ENCODE results near the gene TTC33.

The TTC33 gene

DNA sequence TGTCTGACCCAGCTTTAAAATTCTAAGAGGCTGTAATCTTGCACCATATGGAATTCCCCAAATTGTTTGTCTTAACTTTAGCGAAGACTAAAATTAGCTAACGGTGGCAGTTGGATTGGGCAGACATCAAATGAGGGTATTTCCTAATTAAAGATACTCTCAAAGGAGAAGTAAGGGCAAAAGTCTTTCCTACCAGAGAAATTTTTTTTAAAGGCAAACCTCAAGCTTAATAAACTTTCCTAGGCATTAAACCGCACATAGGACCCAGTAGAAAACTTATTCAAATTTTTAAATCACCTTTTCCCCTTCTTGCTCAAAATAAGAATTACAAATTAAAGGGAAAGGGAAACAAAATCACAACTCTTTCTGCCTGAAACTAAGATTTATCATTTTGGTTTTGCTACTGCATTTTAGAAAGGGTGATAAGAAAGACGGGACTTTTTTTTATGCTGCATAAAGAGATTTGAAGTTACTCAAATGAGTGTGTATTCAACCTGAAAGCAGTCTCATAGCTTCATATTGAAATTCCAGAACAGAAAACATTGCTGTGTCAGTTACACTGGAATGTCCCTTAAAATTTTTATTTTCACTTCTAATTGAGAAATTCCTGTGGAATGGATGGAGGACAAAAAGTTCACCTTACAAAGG lies 265.2 kb downstream of the TTC33 start:
- Histone ChIP-seq H3K4me3 (IDR thresholded peaks at IDR 0.05; ENCODE audit: insufficient read depth, low read depth, low read length) (no peak overlapping the region), H3K36me3 (ENCODE audit: insufficient read depth) (no peaks in the 10 kb centered on the region), H3K27ac (peak overlapping the region; percentile 69), H3K27me3 (ENCODE audit: insufficient read depth, low read depth) (no peaks in the 10 kb centered on the region), H3K9ac (peak overlapping the region; percentile 22; the same call in 1 of the 2 replicates), H3K4me1 (ENCODE audit: low read depth, poor library complexity, severe bottlenecking) (peaks cover 72% of the 10 kb centered on the region), H3K4me2 (peak overlapping the region; percentile 69), H4K20me1 (ENCODE audit: insufficient read depth) (no peaks in the 10 kb centered on the region), H3K79me2 (ENCODE audit: insufficient read depth, low read depth) (no peaks in the 10 kb centered on the region), H2AFZ (ENCODE audit: low read depth) (0 out of 2 replicates have a peak overlapping the region, but pooled peaks have one; percentile 18)
- TF ChIP-seq, protein P1, sequence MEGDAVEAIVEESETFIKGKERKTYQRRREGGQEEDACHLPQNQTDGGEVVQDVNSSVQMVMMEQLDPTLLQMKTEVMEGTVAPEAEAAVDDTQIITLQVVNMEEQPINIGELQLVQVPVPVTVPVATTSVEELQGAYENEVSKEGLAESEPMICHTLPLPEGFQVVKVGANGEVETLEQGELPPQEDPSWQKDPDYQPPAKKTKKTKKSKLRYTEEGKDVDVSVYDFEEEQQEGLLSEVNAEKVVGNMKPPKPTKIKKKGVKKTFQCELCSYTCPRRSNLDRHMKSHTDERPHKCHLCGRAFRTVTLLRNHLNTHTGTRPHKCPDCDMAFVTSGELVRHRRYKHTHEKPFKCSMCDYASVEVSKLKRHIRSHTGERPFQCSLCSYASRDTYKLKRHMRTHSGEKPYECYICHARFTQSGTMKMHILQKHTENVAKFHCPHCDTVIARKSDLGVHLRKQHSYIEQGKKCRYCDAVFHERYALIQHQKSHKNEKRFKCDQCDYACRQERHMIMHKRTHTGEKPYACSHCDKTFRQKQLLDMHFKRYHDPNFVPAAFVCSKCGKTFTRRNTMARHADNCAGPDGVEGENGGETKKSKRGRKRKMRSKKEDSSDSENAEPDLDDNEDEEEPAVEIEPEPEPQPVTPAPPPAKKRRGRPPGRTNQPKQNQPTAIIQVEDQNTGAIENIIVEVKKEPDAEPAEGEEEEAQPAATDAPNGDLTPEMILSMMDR (conservative IDR thresholded peaks at IDR 0.05; ENCODE audit: low read depth, low read length) = no peak

DNA sequence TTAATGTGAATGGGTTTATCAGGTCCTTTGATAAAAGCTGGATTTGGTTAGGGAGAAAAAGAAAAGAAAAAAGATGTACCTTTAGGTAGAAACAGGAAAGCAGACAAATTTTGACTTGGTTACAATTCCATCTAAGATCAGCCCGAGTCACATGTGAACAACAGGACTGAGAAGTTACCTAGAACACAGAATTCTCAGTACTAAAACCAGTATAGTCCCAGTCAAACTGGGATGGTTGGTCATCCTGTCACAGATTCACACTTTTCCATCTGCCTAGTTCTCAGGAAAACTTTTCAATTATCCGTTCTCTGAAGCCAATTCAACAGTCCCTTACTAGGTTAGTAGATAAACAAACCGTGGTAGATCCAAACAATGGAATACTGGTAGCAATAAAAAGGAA lies 266.3 kb downstream of the TTC33 start:
- Histone ChIP-seq H3K9ac (no peak overlapping the region), H3K4me1 (ENCODE audit: low read depth, poor library complexity, severe bottlenecking) (peaks cover 84% of the 10 kb centered on the region), H3K36me3 (ENCODE audit: insufficient read depth) (no peaks in the 10 kb centered on the region), H3K27ac (peak overlapping the region; percentile 69; the same call in 1 of the 2 replicates), H2AFZ (ENCODE audit: low read depth) (no peak overlapping the region), H3K27me3 (ENCODE audit: insufficient read depth, low read depth) (no peaks in the 10 kb centered on the region), H3K4me3 (IDR thresholded peaks at IDR 0.05; ENCODE audit: insufficient read depth, low read depth, low read length) (no peak overlapping the region), H3K79me2 (ENCODE audit: insufficient read depth, low read depth) (no peaks in the 10 kb centered on the region), H3K4me2 (peak overlapping the region; percentile 69; the same call in 1 of the 2 replicates), H4K20me1 (ENCODE audit: insufficient read depth) (no peaks in the 10 kb centered on the region)
- TF ChIP-seq, protein P1 (conservative IDR thresholded peaks at IDR 0.05; ENCODE audit: low read depth, low read length) = no peak

DNA sequence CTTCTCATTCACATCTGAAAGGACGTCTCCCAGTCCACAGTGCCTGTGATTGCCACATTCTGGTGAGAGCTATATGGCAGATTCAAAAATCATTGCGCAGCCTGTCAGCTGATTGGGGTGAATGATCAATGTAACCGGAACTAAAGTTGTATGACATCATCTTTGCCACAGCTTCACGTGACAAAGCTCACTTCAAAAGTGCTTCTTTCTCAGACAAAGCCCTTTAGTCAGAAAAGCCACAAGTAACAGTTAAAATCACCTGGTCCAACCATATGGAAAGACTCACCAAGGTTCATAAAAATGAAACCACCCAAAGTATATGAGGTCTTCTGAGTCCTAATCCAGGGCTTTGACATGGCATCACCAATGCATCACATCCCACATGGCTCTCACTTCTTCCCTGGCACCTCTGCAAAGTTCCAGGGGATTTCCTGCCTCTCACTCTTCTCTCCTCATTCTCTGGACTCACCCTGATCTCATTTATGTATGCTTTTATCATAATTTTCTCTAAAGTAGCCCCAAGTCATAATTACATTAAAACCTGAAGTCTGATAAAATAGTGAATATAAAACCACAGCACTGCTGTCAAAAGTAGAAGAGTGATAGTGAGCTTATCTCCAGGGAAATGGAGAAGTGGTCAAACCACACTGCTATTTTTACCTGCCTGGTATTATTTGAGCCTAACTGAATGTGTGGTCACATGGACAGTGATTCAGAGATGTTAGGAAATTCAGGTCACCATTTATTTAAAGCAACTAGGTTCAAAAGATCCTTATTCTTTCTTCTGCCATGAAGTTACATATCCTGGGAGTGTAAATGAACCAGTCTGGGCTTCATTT lies 269.1 kb downstream of the TTC33 start:
- no peak overlapping the region for H3K4me3 ChIP-seq (IDR thresholded peaks at IDR 0.05; ENCODE audit: insufficient read depth, low read depth, low read length)
- H4K20me1 ChIP-seq (ENCODE audit: insufficient read depth) = no peaks in the 10 kb centered on the region
- H3K4me1 ChIP-seq (ENCODE audit: low read depth, poor library complexity, severe bottlenecking) = peaks cover 88% of the 10 kb centered on the region
- H3K36me3 ChIP-seq (ENCODE audit: insufficient read depth) = no peaks in the 10 kb centered on the region
- H3K4me2 ChIP-seq = peak overlapping the region; percentile 56
- no peaks in the 10 kb centered on the region for H3K27me3 ChIP-seq (ENCODE audit: insufficient read depth, low read depth)
- peak overlapping the region; percentile 29; the same call in 1 of the 2 replicates for H3K27ac ChIP-seq
- TF ChIP-seq, protein P1 (conservative IDR thresholded peaks at IDR 0.05; ENCODE audit: low read depth, low read length) = no peak
- no peak overlapping the region for H3K9ac ChIP-seq
- no peaks in the 10 kb centered on the region for H3K79me2 ChIP-seq (ENCODE audit: insufficient read depth, low read depth)
- H2AFZ ChIP-seq (ENCODE audit: low read depth) = peak overlapping the region; percentile 6; the same call in 1 of the 2 replicates

DNA sequence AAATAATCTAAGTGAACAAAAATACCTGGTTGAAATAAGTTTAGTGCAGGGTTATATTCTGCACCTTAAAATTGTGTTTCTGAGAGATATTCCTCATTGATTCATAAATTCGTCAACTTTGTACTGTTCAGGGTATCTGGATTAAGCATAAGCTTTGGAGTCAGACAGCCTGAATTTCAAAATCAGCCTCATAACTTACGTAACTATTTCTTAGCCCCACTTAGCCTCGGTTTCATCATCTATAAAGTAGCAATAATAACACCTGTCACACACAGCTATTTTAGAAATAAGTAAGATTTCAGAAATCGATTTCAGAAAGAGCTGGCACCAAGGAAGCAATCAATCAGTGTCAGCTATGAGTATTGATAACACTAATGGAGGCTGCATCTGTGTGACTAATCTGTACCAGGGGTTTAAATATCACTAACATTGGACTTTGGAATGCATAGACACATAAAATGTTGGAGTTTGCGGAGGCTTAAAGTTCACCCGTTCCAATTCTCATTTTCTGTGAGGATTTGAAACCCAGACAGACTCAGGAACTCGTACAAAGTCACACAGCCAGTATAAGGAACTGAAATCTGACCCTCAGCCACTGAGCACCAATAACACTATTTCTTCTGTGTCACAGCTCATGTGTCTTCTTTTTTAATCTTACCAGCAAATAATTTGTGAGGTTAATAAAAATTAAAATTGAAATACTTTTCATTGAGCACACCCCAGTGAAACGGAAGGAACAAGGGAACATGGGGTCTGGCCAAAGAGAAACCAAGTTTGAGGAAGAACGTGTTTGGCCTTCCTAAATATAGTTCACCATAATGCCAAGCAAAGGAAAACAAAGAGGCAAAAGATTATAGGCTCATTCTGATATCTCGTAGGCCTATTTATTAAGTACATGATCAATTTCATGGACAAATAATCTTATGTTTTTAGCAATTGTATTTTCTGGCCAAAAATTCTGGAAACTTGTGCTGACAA lies 270.5 kb downstream of the TTC33 start:
- H3K4me3 ChIP-seq (IDR thresholded peaks at IDR 0.05; ENCODE audit: insufficient read depth, low read depth, low read length) = no peak overlapping the region
- peak overlapping the region; percentile 56; the same call in 1 of the 2 replicates for H3K4me2 ChIP-seq
- no peak overlapping the region for H3K27ac ChIP-seq

More for the DNA sequence above, 270.5 kb downstream of the TTC33 start:
- H2AFZ ChIP-seq (ENCODE audit: low read depth) = no peak overlapping the region
- TF ChIP-seq, protein P1 (conservative IDR thresholded peaks at IDR 0.05; ENCODE audit: low read depth, low read length) = no peak
- H3K27me3 ChIP-seq (ENCODE audit: insufficient read depth, low read depth) = no peaks in the 10 kb centered on the region
- no peak overlapping the region for H3K9ac ChIP-seq
- H4K20me1 ChIP-seq (ENCODE audit: insufficient read depth) = no peaks in the 10 kb centered on the region
- H3K36me3 ChIP-seq (ENCODE audit: insufficient read depth) = no peaks in the 10 kb centered on the region
- no peaks in the 10 kb centered on the region for H3K79me2 ChIP-seq (ENCODE audit: insufficient read depth, low read depth)
- H3K4me1 ChIP-seq (ENCODE audit: low read depth, poor library complexity, severe bottlenecking) = peaks cover 75% of the 10 kb centered on the region

Data from KMS-11 (cell line).